ENCODE results near the gene HIRIP3.
"Not testable (repeated sequence)": the region's sequence is repeated elsewhere in the genome, so short reads cannot be mapped to it uniquely, and the experiment has no call there.

HIRIP3 gene, protein sequence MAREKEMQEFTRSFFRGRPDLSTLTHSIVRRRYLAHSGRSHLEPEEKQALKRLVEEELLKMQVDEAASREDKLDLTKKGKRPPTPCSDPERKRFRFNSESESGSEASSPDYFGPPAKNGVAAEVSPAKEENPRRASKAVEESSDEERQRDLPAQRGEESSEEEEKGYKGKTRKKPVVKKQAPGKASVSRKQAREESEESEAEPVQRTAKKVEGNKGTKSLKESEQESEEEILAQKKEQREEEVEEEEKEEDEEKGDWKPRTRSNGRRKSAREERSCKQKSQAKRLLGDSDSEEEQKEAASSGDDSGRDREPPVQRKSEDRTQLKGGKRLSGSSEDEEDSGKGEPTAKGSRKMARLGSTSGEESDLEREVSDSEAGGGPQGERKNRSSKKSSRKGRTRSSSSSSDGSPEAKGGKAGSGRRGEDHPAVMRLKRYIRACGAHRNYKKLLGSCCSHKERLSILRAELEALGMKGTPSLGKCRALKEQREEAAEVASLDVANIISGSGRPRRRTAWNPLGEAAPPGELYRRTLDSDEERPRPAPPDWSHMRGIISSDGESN

DNA sequence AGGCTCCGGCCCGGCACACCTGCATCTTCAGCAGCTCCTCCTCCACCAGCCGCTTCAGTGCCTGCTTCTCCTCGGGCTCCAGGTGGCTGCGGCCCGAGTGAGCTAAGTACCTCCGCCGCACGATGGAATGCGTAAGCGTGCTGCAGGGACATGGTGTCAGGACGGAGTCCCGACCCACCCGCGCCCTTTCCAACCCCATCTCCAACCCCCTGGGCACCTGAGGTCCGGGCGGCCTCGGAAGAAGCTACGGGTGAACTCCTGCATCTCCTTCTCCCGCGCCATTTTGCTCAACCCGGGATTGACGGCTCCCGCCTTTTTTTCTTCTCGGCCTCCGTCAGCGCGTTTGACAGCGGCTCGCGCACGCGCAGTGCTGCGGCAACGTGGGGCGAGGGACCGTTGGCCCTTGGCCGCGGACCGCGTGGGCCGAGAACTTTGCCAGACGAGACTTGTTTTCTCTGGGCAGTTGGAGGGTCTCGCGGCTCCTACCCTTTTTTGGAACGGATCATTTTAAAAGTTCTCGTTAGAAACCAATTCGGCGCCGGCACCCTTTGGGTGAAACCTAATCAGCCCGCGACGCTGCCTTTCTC lies at the start of gene HIRIP3:
Gene HIRIP3 (minus strand): TSS at position 294 of the 587 bp plus-strand sequence. CDS start 12 bp downstream, at position 282.
- DNase-seq: peak; percentile 93

DNA sequence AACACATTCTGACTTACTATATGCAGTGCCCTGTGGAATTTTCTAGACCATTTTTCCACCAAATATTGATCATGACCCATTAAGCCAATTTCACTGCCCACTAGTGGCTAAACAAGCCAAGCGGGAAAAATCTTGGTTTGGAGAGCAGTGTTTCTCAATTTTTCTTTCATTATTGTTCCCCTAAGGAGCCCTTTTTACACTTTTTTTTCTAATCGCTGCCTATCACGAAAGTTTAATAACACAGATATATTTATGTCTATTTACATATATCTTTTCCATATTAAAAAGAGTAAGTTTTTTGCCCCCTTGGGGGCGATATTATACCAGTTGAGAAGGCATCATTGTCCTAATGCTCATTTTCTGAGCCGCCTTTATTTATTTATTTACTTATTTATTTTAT lies 46.4 kb upstream of the HIRIP3 start:
- no peak for DNase-seq

DNA sequence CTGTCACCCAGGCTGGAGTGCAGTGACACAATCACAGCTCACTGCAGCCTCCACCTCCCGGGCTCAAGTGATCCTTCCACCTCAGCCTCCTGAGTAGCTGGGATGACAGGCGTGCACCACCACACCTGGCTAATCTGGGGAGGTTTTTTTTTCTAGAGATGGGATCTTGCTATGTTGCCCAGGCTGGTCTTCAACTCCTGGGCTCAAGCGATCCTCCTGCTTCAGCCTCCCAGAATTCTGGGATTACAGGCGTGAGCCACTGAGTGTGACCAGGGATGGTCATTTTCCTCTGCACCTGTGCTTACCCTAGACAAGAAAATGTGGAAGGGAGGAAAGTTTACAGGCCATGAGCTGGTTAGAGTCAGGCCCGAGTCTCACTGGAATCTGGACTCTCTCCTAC lies 45.3 kb upstream of the HIRIP3 start:
- DNase-seq: not testable (repeated sequence)

DNA sequence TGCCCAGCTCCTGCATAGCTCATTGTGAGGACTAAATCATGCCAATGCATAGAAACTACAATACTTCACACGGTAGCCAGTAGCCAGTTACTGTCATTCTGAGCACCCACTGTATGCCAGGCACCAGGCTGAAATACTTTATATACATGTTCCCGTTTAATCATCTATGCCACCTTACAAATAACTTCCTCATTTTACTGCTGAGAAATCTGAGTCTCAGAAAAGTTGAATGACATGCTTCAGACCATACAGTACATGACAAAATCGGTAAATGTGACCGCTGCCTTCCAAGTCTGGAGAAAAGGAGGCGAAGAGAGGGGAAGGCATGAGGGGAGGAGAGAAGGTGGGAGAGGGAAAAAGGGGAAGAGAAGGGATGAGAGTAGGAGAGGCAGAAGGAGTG lies 44.8 kb upstream of the HIRIP3 start:
- no peak for DNase-seq

DNA sequence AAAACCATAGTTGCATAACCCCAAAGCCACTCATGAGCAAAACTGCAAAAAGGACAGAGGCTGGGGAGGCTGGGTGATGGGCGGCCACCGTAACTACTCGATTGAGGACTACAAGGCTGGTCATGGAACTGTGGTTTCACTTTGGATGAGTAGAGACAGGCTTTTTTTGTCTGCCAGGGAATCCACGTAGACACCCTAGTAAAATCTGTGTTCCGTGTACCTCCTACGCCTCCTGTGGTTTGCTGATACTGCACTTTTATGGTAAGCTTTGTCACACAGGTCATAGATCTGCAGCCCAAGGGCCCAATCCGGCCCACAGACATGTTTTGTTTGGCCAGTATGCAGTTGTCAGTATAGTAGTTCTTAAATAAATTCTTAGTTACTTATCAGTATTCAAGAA lies 37.9 kb upstream of the HIRIP3 start:
- DNase-seq: no peak

DNA sequence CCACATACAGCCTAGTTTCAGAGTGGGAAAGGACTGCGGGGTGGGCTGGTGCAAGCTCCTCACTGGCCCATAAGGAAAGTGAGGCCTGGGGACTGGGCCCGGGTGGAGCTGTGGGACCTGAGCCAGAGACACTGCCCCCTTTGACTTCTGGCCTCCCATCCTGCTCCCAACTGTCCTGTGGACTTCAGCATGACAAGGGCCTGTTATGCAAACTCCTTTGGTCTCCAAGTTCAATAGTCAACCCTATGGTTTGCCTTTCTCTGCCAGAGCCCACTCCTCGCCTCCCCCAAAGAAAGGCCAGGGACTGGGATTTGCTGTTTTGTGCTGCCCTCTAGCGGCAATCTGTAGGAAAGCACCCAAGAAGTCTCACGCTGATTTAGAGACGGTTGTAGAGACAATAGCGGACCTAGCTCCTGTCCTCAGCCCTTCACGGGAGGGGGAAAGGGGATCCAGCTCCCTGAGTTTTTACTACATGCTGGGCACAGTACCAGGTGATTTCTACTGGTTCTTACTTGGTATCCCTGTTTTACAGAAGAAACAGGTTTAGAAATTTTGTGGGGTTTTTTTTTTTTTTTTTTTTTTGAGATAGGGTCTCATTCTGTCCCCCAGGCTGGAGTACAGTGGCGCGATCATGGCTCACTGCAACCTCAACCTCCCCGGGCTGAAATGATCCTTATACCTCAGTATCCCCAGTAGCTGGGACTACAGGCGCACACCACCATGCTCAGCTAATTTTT lies 36.8 kb upstream of the HIRIP3 start:
- DNase-seq: peak; percentile 59

DNA sequence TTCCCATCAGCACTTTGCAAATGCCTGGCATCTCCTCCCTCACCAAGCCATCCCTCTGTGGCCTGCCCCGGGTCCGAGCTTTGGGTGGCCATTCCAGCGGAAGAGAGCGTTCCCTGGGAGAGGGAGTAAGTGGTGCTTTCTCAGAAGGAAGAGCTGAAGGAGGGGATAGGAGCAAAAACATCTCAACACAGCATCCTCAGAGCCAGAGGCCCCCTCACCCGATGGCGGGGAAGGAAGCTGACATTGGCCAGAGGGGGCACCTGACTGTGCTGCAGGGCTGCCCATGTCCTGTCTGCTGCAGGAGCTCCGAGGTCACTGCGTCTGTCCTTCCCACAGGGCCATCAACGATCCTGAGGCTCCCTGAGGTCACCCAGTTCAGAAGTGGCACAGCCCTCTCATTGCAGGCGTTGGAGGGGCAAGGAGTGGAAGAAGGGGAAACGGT lies 36.1 kb upstream of the HIRIP3 start:
- no peak for DNase-seq

DNA sequence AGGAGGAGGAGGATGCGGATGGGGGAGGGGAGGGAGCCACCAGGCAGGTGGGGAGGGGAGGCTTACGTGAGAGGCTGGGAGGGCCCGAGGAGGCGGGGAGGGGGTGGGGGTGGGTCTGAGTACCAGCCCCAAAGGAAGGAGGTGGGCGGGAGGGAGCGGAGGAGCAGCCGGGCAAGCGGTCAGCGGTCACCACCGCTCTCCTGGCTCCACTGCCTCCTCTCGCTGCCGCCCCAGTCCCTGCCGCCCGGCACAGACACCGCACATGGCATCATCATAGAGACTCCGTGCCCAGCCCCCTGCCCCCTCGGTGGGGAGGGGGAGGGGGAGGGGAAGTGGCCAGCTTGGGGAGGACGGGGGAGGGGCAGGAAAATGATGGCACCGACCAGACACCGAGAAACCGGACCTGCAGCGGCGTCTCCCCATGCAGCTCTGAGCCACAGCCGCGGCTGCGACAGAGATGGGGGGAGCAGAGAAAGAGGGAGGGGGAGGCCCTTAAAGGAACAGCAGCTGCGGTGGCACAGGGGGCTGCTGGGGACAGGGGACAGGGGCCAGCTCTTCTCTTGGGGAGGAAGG lies 35.5 kb upstream of the HIRIP3 start, which contains the start of gene TLCD3B:
Gene TLCD3B (minus strand): TSS at position 431 of the 573 bp plus-strand sequence. CDS start 744 bp downstream, outside the sequence.
- no peak for DNase-seq

DNA sequence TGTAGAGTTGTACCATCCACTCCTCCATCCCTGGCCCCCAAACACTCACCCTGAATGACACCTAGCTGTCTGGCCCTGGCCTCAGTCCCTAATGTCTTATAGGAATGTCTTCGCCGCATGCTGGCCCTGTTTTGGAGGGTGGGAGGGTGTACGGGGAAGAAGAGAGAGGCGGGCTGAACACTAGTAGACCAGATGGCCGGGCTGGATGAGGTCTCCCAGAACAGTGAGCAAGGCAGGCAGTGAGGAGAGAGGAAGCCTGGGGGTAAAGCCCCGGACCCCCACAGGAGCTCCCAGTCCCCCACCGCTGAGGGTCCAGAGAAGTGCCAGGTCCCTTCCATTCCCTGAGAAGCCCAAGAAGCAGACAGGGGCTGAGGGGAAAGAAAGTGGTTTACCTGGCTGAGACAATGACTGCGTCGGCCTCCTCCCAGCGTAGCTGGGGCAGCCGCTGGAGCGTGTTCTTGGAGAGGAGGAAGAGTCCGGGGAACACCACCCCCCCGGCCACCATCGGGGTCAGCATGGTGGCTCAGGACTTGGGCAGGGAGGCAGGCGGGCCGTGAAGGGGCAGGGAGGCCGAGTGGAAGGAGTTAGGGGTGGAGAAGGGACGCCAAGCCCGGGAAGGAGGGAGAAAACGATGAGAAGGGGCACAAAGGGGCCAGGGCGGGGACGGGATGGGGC lies 34.7 kb upstream of the HIRIP3 start:
- no peak for DNase-seq

DNA sequence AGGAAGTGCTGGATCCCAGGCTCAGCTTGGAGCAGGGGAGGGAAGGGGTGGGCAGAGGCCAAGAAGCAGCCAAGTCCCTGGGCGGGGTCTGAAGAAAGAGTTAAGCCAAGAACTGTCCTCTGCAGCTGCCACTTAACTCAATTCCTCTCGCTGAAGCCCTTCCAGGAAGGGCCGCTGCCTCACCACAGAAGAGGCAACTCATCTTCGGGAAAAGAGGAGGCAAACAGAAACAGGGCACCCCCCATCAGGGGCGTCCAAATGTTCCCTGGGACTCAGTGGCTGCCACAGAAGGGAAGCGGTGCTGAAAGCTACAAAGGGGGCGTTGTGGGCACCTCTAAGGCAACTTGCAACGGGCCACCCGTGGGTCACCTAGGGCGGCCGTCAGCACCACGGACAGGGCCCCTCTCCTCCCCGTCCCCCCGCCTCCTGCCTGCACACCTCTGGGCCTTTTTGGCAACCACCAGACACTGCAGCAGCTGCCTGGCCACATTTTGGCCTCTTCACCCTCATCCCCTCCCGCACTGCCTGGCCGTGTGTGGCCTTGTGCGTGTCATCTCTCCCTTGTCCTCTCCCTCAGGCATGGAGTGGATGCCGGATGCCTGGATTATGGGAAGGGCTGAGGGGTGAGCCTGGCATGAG lies 33.1 kb upstream of the HIRIP3 start:
- DNase-seq: peak; percentile 55

DNA sequence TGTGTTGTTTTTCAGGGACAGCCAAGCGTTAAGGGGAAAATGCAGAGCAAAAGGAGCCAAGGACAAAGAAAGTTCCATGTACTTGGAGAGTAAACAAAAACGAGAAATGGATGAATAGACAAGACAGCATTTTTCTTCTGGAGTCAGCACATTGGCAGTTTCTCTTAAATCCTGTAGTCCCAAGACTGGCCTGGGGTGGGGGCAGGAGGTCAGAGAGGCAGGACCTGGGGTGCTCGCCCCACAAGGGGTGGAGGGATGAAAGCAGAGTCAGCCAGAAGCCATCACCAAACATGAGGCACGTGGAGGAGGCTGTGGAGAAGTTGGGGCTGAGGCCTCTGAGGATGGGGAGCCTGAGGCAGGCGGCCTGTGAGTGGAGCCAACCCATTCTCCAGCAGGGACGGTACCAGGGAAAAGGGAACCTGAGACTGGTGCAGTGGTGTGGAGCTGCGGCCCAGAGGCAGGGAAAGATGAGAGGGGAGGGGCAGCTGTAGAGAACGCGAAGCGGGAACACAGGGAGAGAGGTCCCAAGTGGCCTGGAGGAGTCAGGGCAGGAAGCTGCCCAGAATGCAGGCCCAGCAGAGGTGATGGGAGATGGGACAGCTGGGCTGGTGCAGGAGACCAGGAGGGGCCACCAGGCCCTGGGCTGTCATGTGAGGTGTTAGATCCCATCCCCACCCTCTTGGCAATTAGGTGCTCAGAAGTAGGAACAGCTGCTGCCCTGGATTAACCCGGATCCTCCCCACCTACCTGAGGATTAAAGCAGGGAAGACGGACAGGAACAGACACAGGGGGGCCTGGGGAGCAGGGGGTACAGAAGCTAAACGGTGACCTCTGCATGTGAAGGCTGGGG lies 32.4 kb upstream of the HIRIP3 start:
- DNase-seq: no peak

DNA sequence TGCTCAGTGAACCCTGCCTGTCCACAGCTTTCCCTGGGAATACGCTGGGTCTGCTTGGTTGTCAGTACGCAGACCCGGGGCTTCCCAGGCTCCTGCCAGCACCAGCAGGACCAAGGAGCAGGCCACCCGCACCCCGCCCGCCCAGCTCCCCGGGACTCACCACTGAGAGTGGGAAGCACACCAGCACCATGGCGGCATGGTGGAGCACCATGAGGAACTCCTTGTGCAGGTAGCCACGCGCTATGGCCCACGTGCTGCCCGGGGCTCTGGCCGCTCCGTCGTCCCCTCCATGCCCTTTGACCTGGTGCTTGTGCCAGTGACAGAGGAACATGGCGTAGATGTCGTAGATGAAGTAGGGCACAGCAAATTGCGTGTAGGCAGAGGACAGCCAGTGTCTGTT lies 31.0 kb upstream of the HIRIP3 start:
- no peak for DNase-seq

DNA sequence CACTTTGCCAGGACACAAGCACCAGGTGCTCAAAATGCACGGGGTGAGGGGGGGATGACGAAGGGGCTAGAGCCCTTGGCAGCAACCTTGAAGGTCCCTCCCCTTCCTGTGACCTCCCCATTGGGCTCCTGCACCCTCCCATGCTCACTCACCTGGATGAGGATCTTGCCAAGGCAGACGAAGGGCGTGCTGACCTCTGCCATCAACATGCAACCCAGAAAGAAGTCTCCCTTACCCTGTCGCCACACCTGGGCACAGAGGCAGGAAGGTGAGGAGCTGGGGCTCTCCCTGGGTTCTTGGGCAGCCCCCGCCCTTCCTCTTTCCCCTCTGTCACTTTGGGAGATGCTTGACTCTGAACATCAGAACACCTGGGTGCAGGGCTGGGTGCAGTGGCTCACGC lies 30.2 kb upstream of the HIRIP3 start:
- no peak for DNase-seq

DNA sequence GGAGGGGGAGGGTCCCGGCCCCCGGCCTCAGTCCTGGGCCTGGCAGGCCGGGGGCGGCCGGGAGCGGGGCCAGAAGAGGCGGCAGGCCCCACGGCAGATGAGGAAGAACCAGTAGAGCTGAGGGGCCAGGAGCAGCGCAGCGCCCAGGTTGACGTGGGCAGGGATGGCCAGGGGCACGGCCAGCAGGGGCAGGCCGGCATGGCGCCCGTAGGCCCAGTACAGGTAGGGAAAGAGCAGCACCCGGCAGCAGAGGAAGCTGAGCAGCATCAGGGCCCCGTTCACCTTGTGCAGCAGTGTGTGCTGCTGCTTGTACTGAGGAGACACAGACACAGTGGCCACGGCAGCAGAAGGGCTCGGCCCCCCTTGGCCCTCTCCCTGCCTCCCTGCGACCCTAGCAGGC lies 29.7 kb upstream of the HIRIP3 start:
- no peak for DNase-seq

DNA sequence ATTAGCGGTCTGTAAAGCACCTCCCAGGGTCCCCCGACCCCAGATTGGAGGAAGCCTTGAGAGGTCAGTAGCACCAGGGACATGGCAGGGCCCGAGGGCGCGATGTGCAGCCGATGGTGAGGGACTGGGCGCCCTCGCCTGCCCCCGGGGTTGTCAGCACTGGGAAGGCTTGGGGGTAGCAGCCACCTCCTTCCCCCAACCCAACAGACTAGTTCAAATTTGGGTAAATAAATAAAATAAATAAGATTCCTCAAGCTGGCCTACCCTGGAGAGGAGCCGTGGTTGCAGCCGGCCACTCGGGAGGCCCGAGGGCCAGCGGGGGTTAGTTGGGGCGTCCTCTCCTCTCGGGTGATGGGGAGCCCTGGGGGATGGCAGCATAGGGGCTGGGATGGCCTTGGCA lies 29.0 kb upstream of the HIRIP3 start:
- no peak for DNase-seq

DNA sequence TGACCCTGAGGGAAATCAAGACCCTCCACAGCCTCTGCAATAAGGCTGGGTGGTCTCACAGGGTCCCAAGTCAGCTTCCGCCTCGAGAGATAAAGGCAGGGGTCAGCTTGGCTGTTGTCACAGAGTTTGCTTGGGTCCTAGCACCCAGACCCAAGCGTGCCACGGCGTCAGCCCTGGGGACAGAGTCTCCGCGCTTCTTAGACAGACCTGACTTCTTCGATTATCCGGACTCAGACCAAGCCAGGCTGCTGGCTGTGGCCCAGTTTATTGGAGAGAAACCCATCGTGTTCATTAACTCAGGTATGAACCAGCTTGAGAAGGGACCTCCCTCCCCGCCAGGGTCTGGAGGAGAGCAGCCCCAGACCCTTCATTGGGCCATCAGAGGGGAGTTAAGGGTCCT lies 28.2 kb upstream of the HIRIP3 start:
- no peak for DNase-seq

DNA sequence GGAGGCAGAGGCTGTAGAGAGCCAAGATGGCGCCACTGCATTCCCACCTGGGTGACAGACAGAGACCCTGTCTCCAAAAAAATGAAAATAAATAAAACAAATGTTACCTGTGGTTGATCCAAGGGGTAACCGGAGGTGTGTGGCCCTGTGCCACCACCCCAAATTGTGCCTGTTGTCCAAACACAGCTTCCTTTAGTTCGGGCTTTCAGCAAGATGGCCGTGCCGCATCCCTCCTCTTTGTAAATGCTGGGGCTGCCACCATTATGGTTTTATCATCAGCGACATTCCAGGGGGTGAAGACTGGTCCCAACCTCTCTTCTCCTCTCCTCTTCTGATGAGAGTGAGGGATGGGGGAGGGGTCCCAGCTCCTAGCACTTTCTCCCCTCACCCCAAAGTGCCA lies 27.5 kb upstream of the HIRIP3 start, which contains the start of gene C16orf92:
Gene C16orf92 (plus strand): TSS at position 312 of the 400 bp plus-strand sequence. CDS start 143 bp downstream, outside the sequence.
- no peak for DNase-seq

DNA sequence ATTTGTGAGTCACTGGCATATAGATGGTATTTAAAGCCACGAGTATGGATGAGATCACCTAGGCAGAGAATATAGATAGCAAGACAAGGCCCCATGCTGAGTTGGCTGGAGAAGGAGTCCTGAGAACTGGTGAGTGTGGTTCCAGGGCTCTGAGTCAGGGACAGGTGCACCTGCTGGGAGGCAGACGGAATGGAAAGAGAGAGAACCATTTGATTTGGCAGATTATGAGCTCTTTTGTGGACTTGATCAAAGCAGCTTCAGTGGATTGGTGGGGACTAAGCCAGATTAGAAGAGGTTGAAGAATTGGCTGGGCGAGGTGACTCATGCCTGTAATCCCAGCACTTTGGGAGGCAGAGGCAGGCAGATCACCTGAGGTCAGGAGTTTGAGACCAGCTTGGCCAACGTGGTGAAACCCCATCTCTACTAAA lies 23.3 kb upstream of the HIRIP3 start:
- no peak for DNase-seq

DNA sequence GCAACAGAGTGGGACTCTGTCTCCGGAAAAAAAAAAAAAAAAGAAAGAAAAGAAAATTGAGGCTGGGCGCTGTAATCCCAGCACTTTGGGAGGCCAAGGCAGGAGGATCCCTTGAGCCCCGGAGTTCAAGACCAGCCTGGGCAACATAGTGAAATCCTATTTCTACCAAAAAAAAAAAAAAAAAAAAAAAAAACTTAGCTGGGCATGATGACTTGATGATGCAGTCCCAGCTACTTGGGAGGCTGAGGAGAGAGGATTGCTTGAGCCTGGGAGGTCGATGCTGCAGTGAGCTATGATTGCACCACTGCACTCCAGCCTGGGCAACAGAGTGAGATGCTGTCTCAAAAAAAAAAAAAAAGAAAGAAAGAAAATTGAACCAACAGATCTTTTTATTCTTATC lies 22.5 kb upstream of the HIRIP3 start:
- not testable (repeated sequence) for DNase-seq

DNA sequence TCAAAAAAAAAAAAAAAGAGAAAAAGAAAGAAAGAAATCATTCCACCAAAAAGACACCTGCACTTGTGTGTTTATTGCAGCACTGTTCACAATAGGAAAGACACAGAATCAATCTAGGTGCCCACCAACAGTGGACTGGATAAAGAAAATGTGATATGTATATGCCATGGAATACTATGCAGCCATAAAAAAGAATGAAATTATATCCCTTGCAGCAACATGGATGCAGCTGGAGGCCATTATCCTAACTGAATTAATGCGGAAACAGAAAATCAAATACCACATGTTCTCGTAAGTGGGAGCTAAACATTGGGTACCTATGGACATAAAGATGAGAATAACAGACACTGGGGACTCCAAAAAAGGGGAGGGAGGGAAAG lies 21.9 kb upstream of the HIRIP3 start:
- DNase-seq: no peak
